ENCODE results near the gene NBAS. TPM values are rescaled to one million over a fixed set of nuclear protein-coding genes. Genes with fewer than 3 reads are reported as not detected.

Gene NBAS
- polyA plus RNA-seq, 1 donor (not counting 4 experiments of a cell fraction or from before 2014, with no cell fraction given): 27.9 TPM

DNA sequence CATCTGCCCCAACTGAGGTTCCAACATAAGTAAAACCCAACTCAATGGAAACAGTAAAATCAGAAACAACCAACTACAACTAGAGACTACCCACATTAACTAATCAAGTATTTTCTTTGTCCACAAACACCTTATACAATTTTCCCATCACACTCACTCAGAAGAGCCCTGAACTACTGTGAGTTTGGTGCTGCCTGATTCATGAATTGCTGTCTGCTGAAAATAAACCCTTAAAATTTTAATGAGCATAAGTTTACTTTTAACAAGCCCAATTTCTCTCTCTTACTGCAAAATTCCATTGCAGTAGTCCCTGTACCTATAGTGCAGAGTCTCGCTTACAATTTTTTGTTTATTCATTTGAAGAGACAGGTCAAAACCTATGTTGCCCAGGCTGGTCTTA, 203.9 kb downstream of the NBAS start:
- Histone ChIP-seq H3K9me3 (ENCODE audit: control insufficient read depth, low read depth, low read length) (no peaks in the 10 kb centered on the region), H3K79me2 (ENCODE audit: control insufficient read depth, insufficient read depth, low read length) (no peaks in the 10 kb centered on the region), H2AFZ (ENCODE audit: control insufficient read depth, low read length) (no peak overlapping the region), H3K27me3 (ENCODE audit: control insufficient read depth, extremely low read depth, insufficient read depth, low read length) (no peaks in the 10 kb centered on the region), H3K9ac (ENCODE audit: control insufficient read depth, extremely low read depth, insufficient read depth, low read length) (no peak overlapping the region), H3K36me3 (ENCODE audit: control insufficient read depth in 2 of 2, extremely low read depth in 1 of 2, insufficient read depth in 2 of 2, low read length in 2 of 2) (peaks cover 3 to 8% of the 10 kb centered on the region in 2 experiments), H3K27ac (ENCODE audit: control insufficient read depth, insufficient read depth, low read length) (no peak overlapping the region), H3K4me3 (ENCODE audit: control insufficient read depth in 2 of 3, extremely low read depth in 1 of 3, insufficient read depth in 2 of 3, low read depth in 1 of 3, low read length in 3 of 3) (no peak overlapping the region), H3K4me2 (ENCODE audit: control insufficient read depth, extremely low read depth, insufficient read depth, low read depth, low read length) (no peak overlapping the region), H4K20me1 (ENCODE audit: control insufficient read depth, extremely low read depth, insufficient read depth, low read length) (no peaks in the 10 kb centered on the region), H3K9me1 (ENCODE audit: control insufficient read depth, extremely low read depth, insufficient read depth, low read length) (no peaks in the 10 kb centered on the region), H3K4me1 (ENCODE audit: control insufficient read depth, extremely low read depth, insufficient read depth, low read length) (peaks cover 10% of the 10 kb centered on the region)
- no peak for FAIRE-seq
- TF ChIP-seq EZH2 (IDR thresholded peaks at IDR 0.05; ENCODE audit: low read length): no peak
- no peak for TF ChIP-seq CTCF (optimal IDR thresholded peaks at IDR 0.05 in 1 of 3, IDR thresholded peaks at IDR 0.05 in 1 of 3, conservative IDR thresholded peaks at IDR 0.05 in 1 of 3; ENCODE audit: extremely low read depth in 1 of 3, insufficient read depth in 2 of 3, low read length in 3 of 3)
- DNase-seq (ENCODE audit: low read depth, low spot score): no peak
- dilution Hi-C loops (cut with MboI; ENCODE audit: extremely low pct_ligation_motif_present, low sequenced_read_pairs): no loop called here

DNA sequence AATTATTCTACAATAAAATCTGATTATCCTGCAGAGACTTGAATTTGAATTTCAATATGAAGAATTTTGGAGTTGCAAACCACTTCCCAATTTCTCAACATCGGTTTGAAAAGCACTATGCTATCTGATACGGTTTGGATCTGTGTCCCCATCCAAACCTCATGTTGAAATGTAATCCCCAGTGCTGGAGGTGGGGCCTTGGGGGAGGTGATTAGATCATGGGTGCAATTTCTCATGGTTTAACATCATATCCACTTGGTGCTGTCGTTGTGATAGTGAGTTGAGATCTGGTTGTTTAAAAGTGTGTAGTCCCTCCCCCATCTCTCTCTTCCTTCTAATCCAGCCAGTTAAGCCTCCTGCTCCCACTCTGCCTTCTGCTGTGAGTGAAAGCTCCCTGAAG, 205.7 kb downstream of the NBAS start:
- Histone ChIP-seq H4K20me1 (ENCODE audit: control insufficient read depth, extremely low read depth, insufficient read depth, low read length) (no peaks in the 10 kb centered on the region), H3K4me2 (ENCODE audit: control insufficient read depth, extremely low read depth, insufficient read depth, low read depth, low read length) (no peak overlapping the region), H3K79me2 (ENCODE audit: control insufficient read depth, insufficient read depth, low read length) (no peaks in the 10 kb centered on the region), H3K27ac (ENCODE audit: control insufficient read depth, insufficient read depth, low read length) (no peak overlapping the region), H3K9ac (ENCODE audit: control insufficient read depth, extremely low read depth, insufficient read depth, low read length) (no peak overlapping the region), H3K9me1 (ENCODE audit: control insufficient read depth, extremely low read depth, insufficient read depth, low read length) (no peaks in the 10 kb centered on the region), H3K36me3 (ENCODE audit: control insufficient read depth in 2 of 2, extremely low read depth in 1 of 2, insufficient read depth in 2 of 2, low read length in 2 of 2) (peaks cover 3 to 11% of the 10 kb centered on the region in 2 experiments), H3K9me3 (ENCODE audit: control insufficient read depth, low read depth, low read length) (no peaks in the 10 kb centered on the region), H2AFZ (ENCODE audit: control insufficient read depth, low read length) (no peak overlapping the region), H3K4me1 (ENCODE audit: control insufficient read depth, extremely low read depth, insufficient read depth, low read length) (peaks cover 7% of the 10 kb centered on the region), H3K4me3 (ENCODE audit: control insufficient read depth in 2 of 3, extremely low read depth in 1 of 3, insufficient read depth in 2 of 3, low read depth in 1 of 3, low read length in 3 of 3) (no peak overlapping the region), H3K27me3 (ENCODE audit: control insufficient read depth, extremely low read depth, insufficient read depth, low read length) (no peaks in the 10 kb centered on the region)
- FAIRE-seq (no peak), DNase-seq (ENCODE audit: low read depth, low spot score) (no peak)
- TF ChIP-seq EZH2 (IDR thresholded peaks at IDR 0.05; ENCODE audit: low read length) (no peak), CTCF (optimal IDR thresholded peaks at IDR 0.05 in 1 of 3, IDR thresholded peaks at IDR 0.05 in 1 of 3, conservative IDR thresholded peaks at IDR 0.05 in 1 of 3; ENCODE audit: extremely low read depth in 1 of 3, insufficient read depth in 2 of 3, low read length in 3 of 3) (no peak)
- dilution Hi-C loops (cut with MboI; ENCODE audit: extremely low pct_ligation_motif_present, low sequenced_read_pairs): no loop called here

All from keratinocyte (primary cell).